Transverse colon (tissue), 4 donors: ENCODE measurements around the gene ROS1. TPM values are rescaled to one million over a fixed set of nuclear protein-coding genes. Genes with fewer than 3 reads are reported as not detected.

ENCODE experiments used
- DNase-seq: peaks from one replicate; pipeline ENCODE4 v3.0.0-alpha.2; 2019
- H3K27ac ChIP-seq, 4 donors: fragments of 200-600 bp; sonication (generic); 2 replicates each; pipeline ENCODE4 v1.5.1; 2016 to 2018; ENCODE audit warnings: inconsistent platforms in 4 of 4
- H3K27me3 ChIP-seq: fragments of 200-600 bp; sonication (generic); 2 replicates; pipeline ENCODE4 v1.5.1; 2017; ENCODE audit warnings: inconsistent platforms
- H3K36me3 ChIP-seq, 4 donors: fragments of 200-600 bp; sonication (generic); 2 replicates each; pipeline ENCODE4 v1.5.1; 2017 to 2019; ENCODE audit warnings: inconsistent platforms in 4 of 4
- H3K4me1 ChIP-seq, 4 donors: fragments of 200-600 bp; sonication (generic); 2 replicates each; pipeline ENCODE4 v1.5.1; 2017 to 2020; ENCODE audit warnings: inconsistent platforms in 4 of 4
- H3K4me3 ChIP-seq, 4 donors: fragments of 200-600 bp; sonication (generic); 1 replicate in 1 of 4; 2 replicates in 3 of 4; pipeline versions ENCODE4 v1.5.1 to v1.6.1; 2017 to 2019; ENCODE audit warnings: inconsistent platforms in 4 of 4
- H3K9me3 ChIP-seq, 2 donors: fragments of 200-600 bp; sonication (generic); 2 replicates each; pipeline ENCODE4 v1.5.1; 2017 to 2019; ENCODE audit warnings: inconsistent platforms in 2 of 2
- EP300 ChIP-seq: sonication (generic); formaldehyde crosslinking; IDR thresholded peaks from one replicate; pipeline ENCODE4 v1.6.1; 2017; ENCODE audit warnings: antibody characterized with exemption, low read depth
- POLR2A ChIP-seq: fragments of 450-650 bp; IDR thresholded peaks from one replicate; pipeline ENCODE4 v1.6.1; 2016; ENCODE audit warnings: antibody characterized with exemption, mild to moderate bottlenecking, moderate library complexity
- POLR2AphosphoS5 ChIP-seq, 3 donors: sonication (generic); formaldehyde crosslinking; IDR thresholded peaks; one replicate each; pipeline ENCODE4 v1.6.1; 2016; ENCODE audit warnings: antibody characterized with exemption in 3 of 3
- WGBS, 2 donors: methylation state at CpG; one replicate each; pipeline ENCODE4 v1.1.5; 2018; ENCODE audit warnings: low coverage in 1 of 2; 5-methylcytosine and 5-hydroxymethylcytosine counted together
- in situ Hi-C, 4 donors: fragments of 200-750 bp; cut with MboI; loops; one replicate each; pipeline versions ENCODE4 v1.15.0 to v1.15.1; 2017; ENCODE audit warnings: low sequenced_read_pairs in 3 of 4, low pct_ligation_motif_present in 1 of 4, low pct_unique_long_range_greater_than_20kb in 1 of 4
- intact Hi-C: fragments of 100-400 bp; cut with DNase I; formaldehyde crosslinking; loops from one replicate; pipeline ENCODE4 v1.15.1; 2023; ENCODE audit warnings: low total_unique reads
- total RNA-seq, 4 donors: library from RNA; depleted of rRNA; stranded (reverse); fragments of >200 nt; gene quantifications; one replicate each; pipeline ENCODE4 v1.1.0, GENCODE V29; 2016
- TF ChIP-seq, protein P1 (sequence below), 5 experiments: fragments of 200-600 bp in 3 of 5; fragments of 450-650 bp in 2 of 5; sonication (generic) in 3 of 5; IDR thresholded peaks; 1 replicate in 2 of 5; 2 replicates in 3 of 5; pipeline ENCODE4 v1.5.1; 2016 to 2017; ENCODE audit warnings: antibody characterized with exemption in 5 of 5, inconsistent platforms in 3 of 5, mild to moderate bottlenecking in 2 of 5, moderate library complexity in 1 of 5

The ROS1 gene
- total RNA-seq, 4 donors from 2014 or later = 0.80 to 4.1 (median 2.5) TPM; not detected in 1

GRCh38 chr6:117329926-117330325 lies 95.8 kb downstream of the ROS1 start:
- Histone ChIP-seq H3K4me3 (no peak overlapping the region), H3K27ac (no peak overlapping the region), H3K27me3 (no peaks in the 10 kb centered on the region), H3K9me3 (no peaks in the 10 kb centered on the region), H3K4me1 (no peaks in the 10 kb centered on the region), H3K36me3 (no peaks in the 10 kb centered on the region)
- intact Hi-C loops = no loop called here
- WGBS, 2 donors = 90% methylated on average over 7 of the region's 7 CpGs; no CpG with 5 or more reads in 1 of the 2 donors
- no peak for DNase-seq
- no peak for TF ChIP-seq EP300
- TF ChIP-seq POLR2AphosphoS5 (IDR thresholded peaks at IDR 0.05) = no peak
- TF ChIP-seq, protein P1, sequence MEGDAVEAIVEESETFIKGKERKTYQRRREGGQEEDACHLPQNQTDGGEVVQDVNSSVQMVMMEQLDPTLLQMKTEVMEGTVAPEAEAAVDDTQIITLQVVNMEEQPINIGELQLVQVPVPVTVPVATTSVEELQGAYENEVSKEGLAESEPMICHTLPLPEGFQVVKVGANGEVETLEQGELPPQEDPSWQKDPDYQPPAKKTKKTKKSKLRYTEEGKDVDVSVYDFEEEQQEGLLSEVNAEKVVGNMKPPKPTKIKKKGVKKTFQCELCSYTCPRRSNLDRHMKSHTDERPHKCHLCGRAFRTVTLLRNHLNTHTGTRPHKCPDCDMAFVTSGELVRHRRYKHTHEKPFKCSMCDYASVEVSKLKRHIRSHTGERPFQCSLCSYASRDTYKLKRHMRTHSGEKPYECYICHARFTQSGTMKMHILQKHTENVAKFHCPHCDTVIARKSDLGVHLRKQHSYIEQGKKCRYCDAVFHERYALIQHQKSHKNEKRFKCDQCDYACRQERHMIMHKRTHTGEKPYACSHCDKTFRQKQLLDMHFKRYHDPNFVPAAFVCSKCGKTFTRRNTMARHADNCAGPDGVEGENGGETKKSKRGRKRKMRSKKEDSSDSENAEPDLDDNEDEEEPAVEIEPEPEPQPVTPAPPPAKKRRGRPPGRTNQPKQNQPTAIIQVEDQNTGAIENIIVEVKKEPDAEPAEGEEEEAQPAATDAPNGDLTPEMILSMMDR (IDR thresholded peaks at IDR 0.05) = no peak
- TF ChIP-seq POLR2A = no peak
- in situ Hi-C loops = loop anchor here in 2 of 4 donors (25.0 kb wide), 1 partner anchor 232 kb away; no protein-coding TSS in a partner anchor

DNA sequence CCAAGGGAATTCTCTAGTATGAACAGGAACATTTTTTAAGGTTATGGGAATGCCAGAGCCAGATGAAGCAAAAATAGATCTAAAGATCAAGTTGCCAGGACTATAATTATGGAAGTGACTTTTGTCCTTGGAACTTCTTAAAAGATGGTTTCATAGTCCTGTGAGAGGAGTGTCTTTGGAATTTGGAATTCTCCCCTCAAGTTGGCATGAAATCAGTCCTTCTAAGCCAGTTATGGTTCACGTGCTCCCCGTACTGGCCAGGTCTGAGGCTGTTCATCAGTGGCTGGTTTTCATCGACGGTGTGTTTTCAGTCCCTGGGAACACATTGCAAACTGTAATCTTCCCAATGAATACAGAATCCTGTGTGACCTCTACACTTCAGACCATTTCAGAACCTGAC lies 97.2 kb downstream of the ROS1 start:
- in situ Hi-C loops = loop anchor here in 2 of 4 donors (25.0 kb wide), 1 partner anchor 234 kb away; no protein-coding TSS in a partner anchor
- 86 to 91% methylated on average over 4 of the region's 4 CpGs for WGBS, 2 donors
- H3K27ac ChIP-seq = no peak overlapping the region

GRCh38 chr6:117328005-117328389 lies 97.7 kb downstream of the ROS1 start:
- intact Hi-C loops = no loop called here
- Histone ChIP-seq H3K27me3 (no peaks in the 10 kb centered on the region), H3K27ac (no peak overlapping the region), H3K4me1 (no peaks in the 10 kb centered on the region), H3K9me3 (no peaks in the 10 kb centered on the region), H3K36me3 (no peaks in the 10 kb centered on the region), H3K4me3 (no peak overlapping the region)
- no peak for DNase-seq
- in situ Hi-C loops = loop anchor here in 2 of 4 donors (25.0 kb wide), 1 partner anchor 234 kb away; no protein-coding TSS in a partner anchor
- TF ChIP-seq POLR2A (no peak), EP300 (no peak)
- TF ChIP-seq, protein P1 (IDR thresholded peaks at IDR 0.05) = no peak

More for the DNA sequence above, 97.2 kb downstream of the ROS1 start:
- DNase-seq = no peak
- Histone ChIP-seq H3K4me3 (no peak overlapping the region), H3K36me3 (no peaks in the 10 kb centered on the region), H3K9me3 (no peaks in the 10 kb centered on the region), H3K4me1 (no peaks in the 10 kb centered on the region), H3K27me3 (no peaks in the 10 kb centered on the region)
- intact Hi-C loops = no loop called here
- TF ChIP-seq, protein P1 (IDR thresholded peaks at IDR 0.05) = no peak
- no peak for TF ChIP-seq POLR2AphosphoS5 (IDR thresholded peaks at IDR 0.05)
- no peak for TF ChIP-seq EP300
- TF ChIP-seq POLR2A = no peak

DNA sequence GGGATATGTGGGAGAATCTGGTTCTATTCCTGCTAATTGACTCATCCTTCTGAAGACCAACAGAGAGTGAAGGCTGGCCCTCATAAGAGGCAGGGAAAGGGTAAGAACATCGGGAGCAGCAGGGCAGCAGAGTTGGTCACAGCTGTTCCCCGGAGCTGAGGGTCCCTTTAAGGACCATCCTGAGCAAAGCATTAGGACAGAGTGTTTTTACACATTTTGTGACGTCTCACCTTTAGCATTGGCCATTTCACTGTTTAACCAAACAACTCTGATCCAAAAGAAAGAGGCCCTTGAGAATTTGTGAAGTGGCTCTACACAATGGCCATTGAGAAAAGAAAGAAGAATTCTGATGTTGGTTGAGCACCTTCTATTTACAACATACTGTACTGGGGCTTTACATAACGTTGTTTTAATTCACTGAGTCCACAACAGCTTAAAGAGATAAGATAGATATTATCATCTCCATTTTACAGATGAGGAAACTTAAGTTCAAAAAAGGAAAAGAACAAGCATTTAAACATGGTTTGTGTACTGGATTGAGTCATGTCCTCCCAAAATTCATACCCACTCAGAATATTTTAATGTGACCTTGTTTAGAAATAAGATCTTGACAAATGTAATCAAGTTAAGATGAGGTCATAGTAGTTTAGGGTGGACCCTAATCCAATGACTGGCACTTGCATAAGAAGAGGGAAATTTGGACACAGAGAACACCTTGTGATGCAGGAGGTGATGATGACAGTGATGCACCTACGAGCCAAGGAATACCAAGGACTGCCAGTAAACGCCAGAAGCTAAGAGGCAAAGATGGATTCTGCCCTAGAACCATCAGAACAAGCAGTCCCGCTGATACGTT lies 98.4 kb downstream of the ROS1 start:
- WGBS, 2 donors = 71 to 79% methylated on average over 4 to 8 of the region's 8 CpGs
- no peaks in the 10 kb centered on the region for H3K4me1 ChIP-seq
- DNase-seq = no peak
- H3K27ac ChIP-seq = no peak overlapping the region
- in situ Hi-C loops (loop anchor here in 2 of 4 donors (25.0 kb wide), 1 partner anchor 235 kb away; no protein-coding TSS in a partner anchor), intact Hi-C loops (no loop called here)
- H3K36me3 ChIP-seq = no peaks in the 10 kb centered on the region
- TF ChIP-seq, protein P1 (IDR thresholded peaks at IDR 0.05) = no peak
- no peak for TF ChIP-seq POLR2A
- TF ChIP-seq EP300 = no peak
- TF ChIP-seq POLR2AphosphoS5 (IDR thresholded peaks at IDR 0.05) = no peak
- no peak overlapping the region for H3K4me3 ChIP-seq
- H3K27me3 ChIP-seq = no peaks in the 10 kb centered on the region
- no peaks in the 10 kb centered on the region for H3K9me3 ChIP-seq
